ENCODE data around the gene ZBTB48. TPM values are rescaled to one million over a fixed set of nuclear protein-coding genes. Genes with fewer than 3 reads are reported as not detected.

ZBTB48 gene
- 13.4 TPM for polyA plus RNA-seq (2012; ENCODE audit: missing spikeins)

- DNase-seq (ENCODE audit: insufficient read length) (peak; percentile 100), FAIRE-seq (peak; percentile 99)
- peak; percentile 90 for TF ChIP-seq POLR2AphosphoS5 (IDR thresholded peaks at IDR 0.05; ENCODE audit: low read depth, low read length)
- 0 out of 2 replicates have a peak, but pooled peaks have one; percentile 26 for TF ChIP-seq TAF1 (IDR thresholded peaks at IDR 0.05; ENCODE audit: borderline replicate concordance, low read depth, low read length)
- peak; percentile 96 for TF ChIP-seq POLR2A (IDR thresholded peaks at IDR 0.05; ENCODE audit: low read depth, low read length)
Observed at GRCh38 chr1:6579374-6580118, at the start of gene ZBTB48. Gene ZBTB48 (plus strand): TSS chr1:6579994. CDS start chr1:6580610, 616 bp downstream.

GRCh38 chr1:6530504-6531160 is 49.2 kb upstream of the ZBTB48 start:
- TF ChIP-seq POLR2A (IDR thresholded peaks at IDR 0.05; ENCODE audit: low read depth, low read length), result no peak
- no peak for TF ChIP-seq TAF1 (IDR thresholded peaks at IDR 0.05; ENCODE audit: borderline replicate concordance, low read depth, low read length)
- TF ChIP-seq POLR2AphosphoS5 (IDR thresholded peaks at IDR 0.05; ENCODE audit: low read depth, low read length), result no peak
- DNase-seq (ENCODE audit: insufficient read length) (no peak), FAIRE-seq (no peak)

GRCh38 chr1:6531996-6532395 is 47.8 kb upstream of the ZBTB48 start:
- FAIRE-seq (no peak), DNase-seq (ENCODE audit: insufficient read length) (no peak)
- no peak for TF ChIP-seq POLR2AphosphoS5 (IDR thresholded peaks at IDR 0.05; ENCODE audit: low read depth, low read length)

GRCh38 chr1:6534248-6534822 is 45.5 kb upstream of the ZBTB48 start:
- no peak for DNase-seq (ENCODE audit: insufficient read length)
- no peak for FAIRE-seq
- no peak for TF ChIP-seq TAF1 (IDR thresholded peaks at IDR 0.05; ENCODE audit: borderline replicate concordance, low read depth, low read length)
- TF ChIP-seq POLR2AphosphoS5 (IDR thresholded peaks at IDR 0.05; ENCODE audit: low read depth, low read length), result no peak
- no peak for TF ChIP-seq POLR2A (IDR thresholded peaks at IDR 0.05; ENCODE audit: low read depth, low read length)

GRCh38 chr1:6535214-6535613 is 44.6 kb upstream of the ZBTB48 start:
- DNase-seq (ENCODE audit: insufficient read length), result no peak
- TF ChIP-seq TAF1 (IDR thresholded peaks at IDR 0.05; ENCODE audit: borderline replicate concordance, low read depth, low read length) (no peak), POLR2A (IDR thresholded peaks at IDR 0.05; ENCODE audit: low read depth, low read length) (no peak), POLR2AphosphoS5 (IDR thresholded peaks at IDR 0.05; ENCODE audit: low read depth, low read length) (no peak)
- no peak for FAIRE-seq

GRCh38 chr1:6536291-6536690 is 43.5 kb upstream of the ZBTB48 start:
- TF ChIP-seq TAF1 (IDR thresholded peaks at IDR 0.05; ENCODE audit: borderline replicate concordance, low read depth, low read length) (no peak), POLR2AphosphoS5 (IDR thresholded peaks at IDR 0.05; ENCODE audit: low read depth, low read length) (no peak), POLR2A (IDR thresholded peaks at IDR 0.05; ENCODE audit: low read depth, low read length) (no peak)
- FAIRE-seq (no peak), DNase-seq (ENCODE audit: insufficient read length) (no peak)

GRCh38 chr1:6538956-6539355 is 40.8 kb upstream of the ZBTB48 start:
- FAIRE-seq, result no peak
- no peak for TF ChIP-seq TAF1 (IDR thresholded peaks at IDR 0.05; ENCODE audit: borderline replicate concordance, low read depth, low read length)
- no peak for TF ChIP-seq POLR2A (IDR thresholded peaks at IDR 0.05; ENCODE audit: low read depth, low read length)
- no peak for TF ChIP-seq POLR2AphosphoS5 (IDR thresholded peaks at IDR 0.05; ENCODE audit: low read depth, low read length)
- no peak for DNase-seq (ENCODE audit: insufficient read length)

- DNase-seq (ENCODE audit: insufficient read length) (no peak), FAIRE-seq (no peak)
- TF ChIP-seq POLR2A (IDR thresholded peaks at IDR 0.05; ENCODE audit: low read depth, low read length) (no peak), TAF1 (IDR thresholded peaks at IDR 0.05; ENCODE audit: borderline replicate concordance, low read depth, low read length) (no peak), POLR2AphosphoS5 (IDR thresholded peaks at IDR 0.05; ENCODE audit: low read depth, low read length) (no peak)
Observed at GRCh38 chr1:6544831-6545230, 35.0 kb upstream of the ZBTB48 start.

- DNase-seq (ENCODE audit: insufficient read length) (no peak), FAIRE-seq (no peak)
- TF ChIP-seq TAF1 (IDR thresholded peaks at IDR 0.05; ENCODE audit: borderline replicate concordance, low read depth, low read length) (no peak), POLR2AphosphoS5 (IDR thresholded peaks at IDR 0.05; ENCODE audit: low read depth, low read length) (no peak), POLR2A (IDR thresholded peaks at IDR 0.05; ENCODE audit: low read depth, low read length) (no peak)
Observed at GRCh38 chr1:6545276-6546112, 34.3 kb upstream of the ZBTB48 start.

- FAIRE-seq, result no peak
- no peak for DNase-seq (ENCODE audit: insufficient read length)
- no peak for TF ChIP-seq POLR2A (IDR thresholded peaks at IDR 0.05; ENCODE audit: low read depth, low read length)
- TF ChIP-seq POLR2AphosphoS5 (IDR thresholded peaks at IDR 0.05; ENCODE audit: low read depth, low read length), result no peak
- TF ChIP-seq TAF1 (IDR thresholded peaks at IDR 0.05; ENCODE audit: borderline replicate concordance, low read depth, low read length), result no peak
Observed at GRCh38 chr1:6546326-6546725, 33.5 kb upstream of the ZBTB48 start.

- DNase-seq (ENCODE audit: insufficient read length) (no peak), FAIRE-seq (no peak)
- TF ChIP-seq TAF1 (IDR thresholded peaks at IDR 0.05; ENCODE audit: borderline replicate concordance, low read depth, low read length) (no peak), POLR2A (IDR thresholded peaks at IDR 0.05; ENCODE audit: low read depth, low read length) (no peak), POLR2AphosphoS5 (IDR thresholded peaks at IDR 0.05; ENCODE audit: low read depth, low read length) (no peak)
Observed at GRCh38 chr1:6547301-6547700, 32.5 kb upstream of the ZBTB48 start.
